ENCODE measurements around the gene CTIF. TPM values are rescaled to one million over a fixed set of nuclear protein-coding genes. Genes with fewer than 3 reads are reported as not detected.

Gene CTIF
- total and polyA plus RNA-seq, 4 donors = 10.6 to 26.7 (median 12.3) TPM

DNA sequence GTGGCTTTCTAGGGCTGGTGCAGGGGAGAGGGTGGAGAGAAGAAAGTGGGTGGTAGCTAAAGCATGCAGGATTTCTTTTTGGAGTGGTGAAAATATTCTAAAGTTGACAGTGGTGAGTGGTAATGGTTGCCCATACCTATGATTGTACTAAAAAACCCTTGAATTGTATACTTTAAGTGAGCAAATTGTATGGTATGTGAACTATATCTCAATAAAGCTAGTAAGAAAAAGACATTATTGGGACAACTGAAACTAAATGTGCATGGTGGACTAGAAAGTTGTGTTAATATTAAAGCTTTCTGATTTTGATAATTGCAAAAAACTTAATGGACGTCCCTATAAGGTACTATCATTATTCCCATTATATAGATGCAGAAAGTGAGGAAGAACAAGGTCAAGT is 361.6 kb downstream of the CTIF start:
- H3K36me3 ChIP-seq (ENCODE audit: control insufficient read depth in 4 of 4, insufficient read depth in 3 of 4, low read depth in 1 of 4, low read length in 3 of 4) = no peaks in the 10 kb centered on the region
- no peak for DNase-seq (ENCODE audit: low spot score)
- 90% methylated on average over 1 of the region's 1 CpG for WGBS
- peaks cover 0 to 5% (median 0%) of the 10 kb centered on the region in 4 donors for H3K4me1 ChIP-seq (ENCODE audit: control insufficient read depth in 4 of 4, insufficient read depth in 4 of 4, low read length in 3 of 4)
- H3K27ac ChIP-seq (ENCODE audit: low read depth in 1 of 2, low read length in 2 of 2) = no peak overlapping the region
- peaks cover 0 to 4% (median 2%) of the 10 kb centered on the region in 4 donors for H3K9me3 ChIP-seq (ENCODE audit: control insufficient read depth in 4 of 4, low read length in 3 of 4)
- H3K9ac ChIP-seq (ENCODE audit: low read depth in 1 of 2, low read length in 2 of 2) = no peak overlapping the region
- no peaks in the 10 kb centered on the region for H3K27me3 ChIP-seq (ENCODE audit: control insufficient read depth in 4 of 4, insufficient read depth in 4 of 4, low read length in 3 of 4)
- H3K4me3 ChIP-seq (ENCODE audit: low read depth in 1 of 3, low read length in 3 of 3) = no peak overlapping the region
- TF ChIP-seq RXRA (IDR thresholded peaks at IDR 0.05) = no peak
- TF ChIP-seq, protein P1, sequence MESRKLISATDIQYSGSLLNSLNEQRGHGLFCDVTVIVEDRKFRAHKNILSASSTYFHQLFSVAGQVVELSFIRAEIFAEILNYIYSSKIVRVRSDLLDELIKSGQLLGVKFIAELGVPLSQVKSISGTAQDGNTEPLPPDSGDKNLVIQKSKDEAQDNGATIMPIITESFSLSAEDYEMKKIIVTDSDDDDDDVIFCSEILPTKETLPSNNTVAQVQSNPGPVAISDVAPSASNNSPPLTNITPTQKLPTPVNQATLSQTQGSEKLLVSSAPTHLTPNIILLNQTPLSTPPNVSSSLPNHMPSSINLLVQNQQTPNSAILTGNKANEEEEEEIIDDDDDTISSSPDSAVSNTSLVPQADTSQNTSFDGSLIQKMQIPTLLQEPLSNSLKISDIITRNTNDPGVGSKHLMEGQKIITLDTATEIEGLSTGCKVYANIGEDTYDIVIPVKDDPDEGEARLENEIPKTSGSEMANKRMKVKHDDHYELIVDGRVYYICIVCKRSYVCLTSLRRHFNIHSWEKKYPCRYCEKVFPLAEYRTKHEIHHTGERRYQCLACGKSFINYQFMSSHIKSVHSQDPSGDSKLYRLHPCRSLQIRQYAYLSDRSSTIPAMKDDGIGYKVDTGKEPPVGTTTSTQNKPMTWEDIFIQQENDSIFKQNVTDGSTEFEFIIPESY (IDR thresholded peaks at IDR 0.05) = no peak
- TF ChIP-seq, protein P2, sequence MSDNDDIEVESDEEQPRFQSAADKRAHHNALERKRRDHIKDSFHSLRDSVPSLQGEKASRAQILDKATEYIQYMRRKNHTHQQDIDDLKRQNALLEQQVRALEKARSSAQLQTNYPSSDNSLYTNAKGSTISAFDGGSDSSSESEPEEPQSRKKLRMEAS (IDR thresholded peaks at IDR 0.05) = no peak
- TF ChIP-seq SP1 (IDR thresholded peaks at IDR 0.05) = no peak
- TF ChIP-seq, protein P3, sequence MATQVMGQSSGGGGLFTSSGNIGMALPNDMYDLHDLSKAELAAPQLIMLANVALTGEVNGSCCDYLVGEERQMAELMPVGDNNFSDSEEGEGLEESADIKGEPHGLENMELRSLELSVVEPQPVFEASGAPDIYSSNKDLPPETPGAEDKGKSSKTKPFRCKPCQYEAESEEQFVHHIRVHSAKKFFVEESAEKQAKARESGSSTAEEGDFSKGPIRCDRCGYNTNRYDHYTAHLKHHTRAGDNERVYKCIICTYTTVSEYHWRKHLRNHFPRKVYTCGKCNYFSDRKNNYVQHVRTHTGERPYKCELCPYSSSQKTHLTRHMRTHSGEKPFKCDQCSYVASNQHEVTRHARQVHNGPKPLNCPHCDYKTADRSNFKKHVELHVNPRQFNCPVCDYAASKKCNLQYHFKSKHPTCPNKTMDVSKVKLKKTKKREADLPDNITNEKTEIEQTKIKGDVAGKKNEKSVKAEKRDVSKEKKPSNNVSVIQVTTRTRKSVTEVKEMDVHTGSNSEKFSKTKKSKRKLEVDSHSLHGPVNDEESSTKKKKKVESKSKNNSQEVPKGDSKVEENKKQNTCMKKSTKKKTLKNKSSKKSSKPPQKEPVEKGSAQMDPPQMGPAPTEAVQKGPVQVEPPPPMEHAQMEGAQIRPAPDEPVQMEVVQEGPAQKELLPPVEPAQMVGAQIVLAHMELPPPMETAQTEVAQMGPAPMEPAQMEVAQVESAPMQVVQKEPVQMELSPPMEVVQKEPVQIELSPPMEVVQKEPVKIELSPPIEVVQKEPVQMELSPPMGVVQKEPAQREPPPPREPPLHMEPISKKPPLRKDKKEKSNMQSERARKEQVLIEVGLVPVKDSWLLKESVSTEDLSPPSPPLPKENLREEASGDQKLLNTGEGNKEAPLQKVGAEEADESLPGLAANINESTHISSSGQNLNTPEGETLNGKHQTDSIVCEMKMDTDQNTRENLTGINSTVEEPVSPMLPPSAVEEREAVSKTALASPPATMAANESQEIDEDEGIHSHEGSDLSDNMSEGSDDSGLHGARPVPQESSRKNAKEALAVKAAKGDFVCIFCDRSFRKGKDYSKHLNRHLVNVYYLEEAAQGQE (IDR thresholded peaks at IDR 0.05) = no peak
- TF ChIP-seq NR2F2 (IDR thresholded peaks at IDR 0.05) = no peak
- TF ChIP-seq JUND (IDR thresholded peaks at IDR 0.05) = no peak
- TF ChIP-seq FOXA1 (IDR thresholded peaks at IDR 0.05) = no peak
- no peak for TF ChIP-seq FOXA2 (IDR thresholded peaks at IDR 0.05)
- TF ChIP-seq HNF4G (IDR thresholded peaks at IDR 0.05) = no peak

DNA sequence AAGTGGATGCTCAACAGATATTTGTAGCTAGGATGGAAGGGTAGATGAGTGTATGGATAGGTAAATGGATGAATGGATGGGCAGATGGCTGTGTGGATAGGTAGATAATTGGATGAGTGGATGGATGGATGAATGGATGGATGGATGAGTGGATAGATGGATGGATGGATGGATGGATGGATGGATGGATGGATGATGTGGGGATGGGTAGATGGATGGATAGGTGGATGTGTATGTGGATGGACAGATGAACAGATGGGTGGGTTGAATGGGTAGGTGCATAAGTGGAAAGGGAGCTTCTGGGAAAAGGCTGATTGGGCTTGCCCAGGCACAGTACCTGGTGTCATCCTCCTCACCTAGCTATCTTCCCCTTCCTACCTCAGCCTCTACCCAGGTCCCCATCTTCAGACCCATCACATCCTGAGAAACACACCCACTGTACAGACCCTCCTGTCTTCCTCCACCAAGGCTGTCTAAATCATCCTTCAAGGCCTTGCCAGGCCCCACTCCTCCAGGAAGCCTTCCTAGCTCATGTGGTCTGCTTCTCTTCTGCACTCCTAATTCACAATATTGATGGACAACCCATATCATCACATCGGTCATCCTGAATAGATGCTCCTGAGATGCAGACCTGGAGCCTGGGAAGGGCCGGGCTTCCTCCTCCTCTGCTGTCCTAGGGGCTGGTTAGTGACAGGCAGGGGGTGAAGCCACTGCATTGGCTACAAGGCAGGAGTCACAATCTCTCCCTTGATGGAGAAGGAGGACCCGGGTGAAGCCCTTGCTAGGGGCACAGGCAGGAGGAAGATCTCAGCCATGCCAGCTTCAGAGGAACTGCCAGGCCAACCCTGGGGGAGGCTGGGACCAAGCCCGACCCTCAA is 362.6 kb downstream of the CTIF start:
- no peak for DNase-seq (ENCODE audit: low spot score)
- Histone ChIP-seq H3K27ac (ENCODE audit: low read depth in 1 of 2, low read length in 2 of 2) (no peak overlapping the region), H3K9me3 (ENCODE audit: control insufficient read depth in 4 of 4, low read length in 3 of 4) (peaks cover 0 to 4% (median 2%) of the 10 kb centered on the region in 4 donors), H3K9ac (ENCODE audit: low read depth in 1 of 2, low read length in 2 of 2) (no peak overlapping the region), H3K4me3 (ENCODE audit: low read depth in 1 of 3, low read length in 3 of 3) (no peak overlapping the region), H3K4me1 (ENCODE audit: control insufficient read depth in 4 of 4, insufficient read depth in 4 of 4, low read length in 3 of 4) (peaks cover 0 to 5% (median 0%) of the 10 kb centered on the region in 4 donors), H3K36me3 (ENCODE audit: control insufficient read depth in 4 of 4, insufficient read depth in 3 of 4, low read depth in 1 of 4, low read length in 3 of 4) (no peaks in the 10 kb centered on the region), H3K27me3 (ENCODE audit: control insufficient read depth in 4 of 4, insufficient read depth in 4 of 4, low read length in 3 of 4) (no peaks in the 10 kb centered on the region)
- 77% methylated on average over 4 of the region's 4 CpGs for WGBS
- TF ChIP-seq FOXA2 (IDR thresholded peaks at IDR 0.05) (no peak), HNF4A (conservative IDR thresholded peaks at IDR 0.05) (no peak), HNF4G (IDR thresholded peaks at IDR 0.05) (no peak), SP1 (IDR thresholded peaks at IDR 0.05) (no peak), EGR1 (IDR thresholded peaks at IDR 0.05; ENCODE audit: low read depth in 2 of 2) (no peak), TAF1 (conservative IDR thresholded peaks at IDR 0.05) (no peak)
- TF ChIP-seq, protein P4, sequence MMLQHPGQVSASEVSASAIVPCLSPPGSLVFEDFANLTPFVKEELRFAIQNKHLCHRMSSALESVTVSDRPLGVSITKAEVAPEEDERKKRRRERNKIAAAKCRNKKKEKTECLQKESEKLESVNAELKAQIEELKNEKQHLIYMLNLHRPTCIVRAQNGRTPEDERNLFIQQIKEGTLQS (IDR thresholded peaks at IDR 0.05) = no peak
- TF ChIP-seq, protein P1 (IDR thresholded peaks at IDR 0.05) = no peak
- TF ChIP-seq, protein P3 (IDR thresholded peaks at IDR 0.05) = no peak
- TF ChIP-seq, protein P2 (IDR thresholded peaks at IDR 0.05) = no peak
- TF ChIP-seq, protein P5, sequence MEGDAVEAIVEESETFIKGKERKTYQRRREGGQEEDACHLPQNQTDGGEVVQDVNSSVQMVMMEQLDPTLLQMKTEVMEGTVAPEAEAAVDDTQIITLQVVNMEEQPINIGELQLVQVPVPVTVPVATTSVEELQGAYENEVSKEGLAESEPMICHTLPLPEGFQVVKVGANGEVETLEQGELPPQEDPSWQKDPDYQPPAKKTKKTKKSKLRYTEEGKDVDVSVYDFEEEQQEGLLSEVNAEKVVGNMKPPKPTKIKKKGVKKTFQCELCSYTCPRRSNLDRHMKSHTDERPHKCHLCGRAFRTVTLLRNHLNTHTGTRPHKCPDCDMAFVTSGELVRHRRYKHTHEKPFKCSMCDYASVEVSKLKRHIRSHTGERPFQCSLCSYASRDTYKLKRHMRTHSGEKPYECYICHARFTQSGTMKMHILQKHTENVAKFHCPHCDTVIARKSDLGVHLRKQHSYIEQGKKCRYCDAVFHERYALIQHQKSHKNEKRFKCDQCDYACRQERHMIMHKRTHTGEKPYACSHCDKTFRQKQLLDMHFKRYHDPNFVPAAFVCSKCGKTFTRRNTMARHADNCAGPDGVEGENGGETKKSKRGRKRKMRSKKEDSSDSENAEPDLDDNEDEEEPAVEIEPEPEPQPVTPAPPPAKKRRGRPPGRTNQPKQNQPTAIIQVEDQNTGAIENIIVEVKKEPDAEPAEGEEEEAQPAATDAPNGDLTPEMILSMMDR (IDR thresholded peaks at IDR 0.05; ENCODE audit: low read depth, low read length, missing input control) = no peak

All from liver (tissue), 9 donors.